DMS 273 (cell line): ENCODE data around the gene GRK5.

Experiments
- DNase-seq: peaks from one replicate; lab custom pipeline; 2025; ENCODE audit not compliant: unreplicated experiment; lab: John Stamatoyannopoulos, UW

Gene GRK5

GRCh38 chr10:119314061-119314460 lies 106.7 kb downstream of the GRK5 start:
- no peak for DNase-seq

DNA sequence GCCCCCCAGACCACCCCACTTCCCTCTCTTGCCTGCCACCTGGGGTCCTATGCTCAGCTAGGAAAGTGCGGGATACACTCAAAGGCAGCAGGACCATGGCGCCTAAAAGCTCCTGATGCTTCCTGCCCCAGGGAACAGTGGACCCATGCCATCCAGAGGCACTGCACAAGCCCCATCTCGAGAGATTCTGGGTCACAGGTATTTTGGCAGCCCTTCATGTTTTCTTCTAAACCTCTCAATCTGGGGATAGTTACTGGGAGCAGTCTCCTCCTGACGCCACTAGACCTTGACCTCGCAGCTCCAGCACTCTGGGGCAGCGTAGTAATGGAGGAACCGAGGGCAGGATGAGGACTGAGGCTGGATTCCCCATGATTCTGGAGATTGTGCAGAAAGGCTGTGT lies 107.1 kb downstream of the GRK5 start:
- no peak for DNase-seq

GRCh38 chr10:119315128-119316001 lies 108.0 kb downstream of the GRK5 start:
- peak; percentile 49 for DNase-seq

GRCh38 chr10:119316002-119316358 lies 108.6 kb downstream of the GRK5 start:
- DNase-seq = no peak

DNA sequence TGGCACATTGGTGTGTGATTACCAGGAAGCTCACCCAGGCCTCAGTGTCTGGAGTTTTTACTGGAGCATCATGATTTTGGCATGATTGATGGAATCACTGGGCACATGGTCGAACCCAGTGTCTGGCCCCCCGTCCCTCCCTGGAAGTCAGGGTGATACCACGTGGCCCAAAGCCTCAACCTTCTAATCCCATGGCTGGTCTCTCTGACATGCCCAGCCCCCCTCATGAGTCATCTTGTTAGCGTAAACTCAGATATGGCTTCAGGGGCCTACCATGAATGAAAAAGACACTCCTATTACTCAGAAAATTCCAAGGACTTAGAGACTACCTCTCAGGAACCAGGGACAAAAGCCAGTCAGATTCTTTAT lies 109.3 kb downstream of the GRK5 start:
- DNase-seq = no peak

DNA sequence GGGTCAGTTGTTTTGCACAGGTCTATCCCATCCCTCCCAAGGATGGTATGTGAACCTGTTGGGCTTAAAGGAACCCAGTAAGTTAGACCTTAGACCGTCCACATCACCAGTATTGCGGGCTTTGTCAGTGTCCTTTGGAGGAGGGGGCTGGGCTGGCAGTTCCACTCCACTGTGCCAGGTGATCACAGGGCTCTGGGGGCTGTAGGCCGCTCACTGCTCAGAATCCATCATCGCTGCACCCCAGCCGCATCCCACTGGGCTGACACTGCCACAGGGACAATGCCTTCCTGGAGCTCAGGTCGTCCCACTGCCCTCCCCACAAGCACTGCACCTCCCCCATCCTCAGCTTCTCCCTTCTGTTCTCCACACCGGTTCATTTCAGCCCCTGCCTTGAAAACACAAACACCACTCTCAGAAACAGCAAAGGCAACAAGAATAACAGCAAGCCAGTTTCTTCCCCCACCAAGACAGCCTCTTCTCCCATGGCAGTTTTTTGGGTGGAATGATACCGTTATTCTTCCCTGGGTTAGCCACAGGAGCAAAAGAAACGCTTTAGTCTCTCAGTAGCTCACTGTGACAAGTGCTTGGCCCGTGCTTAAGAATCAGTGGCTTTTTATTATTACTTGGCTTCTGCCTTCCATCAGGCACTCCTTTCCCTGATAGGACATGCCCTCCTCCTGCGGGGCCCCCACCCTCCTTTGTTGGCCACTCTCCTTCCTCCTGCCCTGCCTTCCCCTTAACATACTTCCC lies 111.2 kb downstream of the GRK5 start:
- no peak for DNase-seq

GRCh38 chr10:119319161-119319919 lies 112.0 kb downstream of the GRK5 start:
- no peak for DNase-seq

DNA sequence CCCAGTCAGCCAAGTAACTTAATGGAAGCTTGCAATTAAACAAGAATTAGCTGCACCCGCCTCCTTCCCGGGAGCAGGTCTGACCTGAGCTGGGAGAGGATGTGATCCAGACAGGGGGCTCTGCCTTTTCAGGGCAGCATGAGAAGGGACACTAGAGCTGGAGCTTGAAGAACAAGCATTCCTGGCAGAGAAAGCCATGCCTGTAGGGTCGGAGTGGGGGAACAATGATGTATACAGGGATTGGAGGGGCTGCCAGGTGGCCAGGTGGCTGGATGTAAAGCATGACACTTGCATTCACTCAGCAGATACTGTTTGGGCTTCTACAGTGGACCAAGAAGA lies 112.5 kb downstream of the GRK5 start:
- DNase-seq = no peak

GRCh38 chr10:119320981-119321380 lies 113.6 kb downstream of the GRK5 start:
- DNase-seq = no peak

DNA sequence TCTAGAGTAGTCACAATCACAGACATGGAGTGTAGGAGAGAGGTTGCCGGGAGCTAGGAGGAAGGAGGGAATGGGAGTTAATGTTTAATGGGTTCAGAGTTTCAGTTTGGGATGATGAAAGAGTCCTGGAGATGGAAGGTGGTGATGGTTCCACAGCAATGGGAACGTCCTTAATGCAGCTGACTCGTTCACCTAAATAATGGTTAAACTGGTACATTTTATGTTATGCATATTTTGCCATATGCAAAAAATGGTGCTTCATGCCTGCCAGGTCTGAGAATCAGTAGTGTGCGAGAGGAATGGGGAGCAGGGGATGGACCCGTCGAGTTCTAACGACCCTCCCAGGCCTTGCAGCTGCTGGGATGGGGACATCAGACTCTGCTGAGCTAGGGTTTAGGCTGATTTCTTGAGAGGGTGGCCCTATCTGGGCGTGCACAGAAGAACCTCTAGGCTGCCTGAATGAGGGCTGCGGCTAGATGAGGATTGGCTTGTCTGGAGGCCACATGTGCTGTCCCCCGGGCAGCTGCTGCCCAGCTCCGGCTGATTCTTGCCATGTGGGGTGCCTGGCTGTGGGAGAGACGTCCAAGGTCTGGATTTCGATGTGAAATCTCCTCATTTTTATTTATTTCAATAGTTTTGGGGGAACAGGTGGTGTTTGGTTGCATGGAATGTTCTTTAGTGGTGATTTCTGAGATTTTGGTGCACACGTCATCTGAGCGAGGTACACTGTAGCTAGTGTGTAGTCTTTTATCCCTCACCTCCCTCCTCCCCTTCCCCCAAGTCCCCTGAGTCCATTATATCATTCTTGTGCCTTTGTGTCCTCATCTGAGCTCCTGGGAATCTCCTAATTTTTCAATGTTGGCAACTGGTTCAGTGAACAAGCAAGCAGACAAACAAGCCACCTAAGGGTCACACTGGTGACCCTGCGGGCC lies 116.0 kb downstream of the GRK5 start:
- no peak for DNase-seq

DNA sequence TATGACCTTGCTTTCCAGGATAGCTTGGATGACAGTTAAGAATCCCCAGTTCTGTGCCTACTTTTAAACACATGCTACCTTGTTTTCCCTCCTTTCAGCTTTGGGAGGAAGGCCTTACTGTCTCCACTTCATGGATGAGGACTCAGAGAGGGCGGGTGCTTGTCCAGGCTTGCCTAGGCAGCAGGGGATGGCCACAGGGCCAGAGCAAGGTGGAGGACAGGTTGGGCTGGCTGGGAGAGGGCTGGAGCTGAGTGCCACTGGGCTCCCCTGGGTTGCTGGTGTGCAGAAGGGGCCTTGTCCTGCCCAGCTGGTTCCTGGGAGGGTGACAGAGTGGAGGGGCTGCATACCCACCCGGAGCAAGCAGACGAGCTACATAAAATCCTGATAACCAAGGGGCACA lies 117.8 kb downstream of the GRK5 start:
- no peak for DNase-seq

- no peak for DNase-seq
Measured at GRCh38 chr10:119326167-119326566, 118.8 kb downstream of the GRK5 start.

DNA sequence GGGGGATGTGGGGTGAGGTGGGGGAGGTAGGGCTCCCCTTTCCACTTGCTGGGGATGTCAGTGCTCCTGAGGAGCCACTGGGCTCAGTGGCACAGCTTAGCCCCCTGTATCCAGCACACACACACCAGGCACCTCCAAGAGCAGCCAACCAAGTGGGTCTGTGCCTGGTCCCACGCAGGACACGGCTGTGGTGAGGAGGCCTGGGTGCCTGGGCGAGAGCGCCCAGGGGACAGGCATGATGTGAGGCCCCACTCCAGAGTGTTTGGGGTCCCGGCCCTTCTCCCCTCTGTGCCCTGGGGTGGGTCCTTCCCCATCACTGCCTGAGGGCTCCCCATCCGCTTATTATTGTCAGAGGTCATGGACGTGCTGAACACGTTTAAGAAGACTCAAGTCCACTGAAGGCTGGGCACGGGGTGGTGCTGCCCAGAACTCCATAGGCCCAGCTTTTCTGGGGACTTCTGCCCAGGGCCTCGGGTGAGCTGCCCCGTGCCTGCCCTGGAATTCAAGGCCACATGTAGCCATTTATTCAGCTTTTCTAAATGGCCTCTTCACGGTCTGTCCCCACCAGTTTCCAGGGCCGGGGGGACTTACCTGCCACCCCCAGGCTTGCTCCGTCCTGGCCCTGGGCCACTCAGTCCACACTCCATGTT lies 119.8 kb downstream of the GRK5 start:
- DNase-seq = no peak

- DNase-seq = no peak
Measured at GRCh38 chr10:119328223-119328622, 120.9 kb downstream of the GRK5 start.

- no peak for DNase-seq
Measured at GRCh38 chr10:119330342-119330741, 123.0 kb downstream of the GRK5 start.

GRCh38 chr10:119331061-119331460 lies 123.7 kb downstream of the GRK5 start:
- DNase-seq = no peak

- peak; percentile 69 for DNase-seq
Measured at GRCh38 chr10:119333146-119333792, 125.9 kb downstream of the GRK5 start.

GRCh38 chr10:119335671-119336353 lies 128.4 kb downstream of the GRK5 start:
- DNase-seq = no peak

- DNase-seq = no peak
Measured at GRCh38 chr10:119336599-119336998, 129.2 kb downstream of the GRK5 start.
